GM23248 (cell line): ENCODE measurements around the gene PCBP3. TPM values are rescaled to one million over a fixed set of nuclear protein-coding genes. Genes with fewer than 3 reads are reported as not detected.

Source experiments
- DNase-seq: peaks from one replicate; pipeline ENCODE4 v3.0.0-alpha.2; 2015
- H2AFZ ChIP-seq: fragments of 200-600 bp; sonication (generic); 2 replicates; pipeline ENCODE4 v1.6.1; 2016; ENCODE audit warnings: antibody characterized with exemption
- H3F3A ChIP-seq: fragments of 200-600 bp; sonication (generic); 2 replicates; pipeline ENCODE4 v1.6.1; 2016; ENCODE audit warnings: mild to moderate bottlenecking, antibody characterized with exemption, mixed run types; ENCODE audit not compliant: insufficient read depth
- H3K27ac ChIP-seq: fragments of 200-600 bp; sonication (generic); 2 replicates; pipeline ENCODE4 v1.5.1; 2016; ENCODE audit warnings: mild to moderate bottlenecking
- H3K27me3 ChIP-seq: fragments of 200-600 bp; sonication (generic); replicated peaks from 2 replicates; pipeline ENCODE4 v1.6.1; 2016; ENCODE audit warnings: mild to moderate bottlenecking; ENCODE audit not compliant: insufficient read depth
- H3K36me3 ChIP-seq: fragments of 200-600 bp; sonication (generic); 2 replicates; pipeline ENCODE4 v1.6.1; 2016; ENCODE audit warnings: low read depth, mild to moderate bottlenecking
- H3K4me1 ChIP-seq: fragments of 200-600 bp; sonication (generic); 2 replicates; pipeline ENCODE4 v1.6.1; 2016; ENCODE audit warnings: mild to moderate bottlenecking; ENCODE audit not compliant: insufficient read depth
- H3K4me2 ChIP-seq: fragments of 200-600 bp; sonication (generic); one replicate; pipeline ENCODE4 v1.6.1; 2016; ENCODE audit warnings: mild to moderate bottlenecking; ENCODE audit not compliant: unreplicated experiment
- H3K4me3 ChIP-seq: fragments of 200-600 bp; sonication (generic); 2 replicates; pipeline ENCODE4 v1.5.1; 2016; ENCODE audit warnings: mild to moderate bottlenecking
- H3K79me2 ChIP-seq: fragments of 200-600 bp; sonication (generic); 2 replicates; pipeline ENCODE4 v1.6.1; 2016; ENCODE audit warnings: mild to moderate bottlenecking; ENCODE audit not compliant: insufficient read depth
- H3K9ac ChIP-seq: fragments of 200-600 bp; sonication (generic); 2 replicates; pipeline ENCODE4 v1.6.1; 2016; ENCODE audit warnings: mild to moderate bottlenecking
- H3K9me2 ChIP-seq: fragments of 200-600 bp; sonication (generic); 2 replicates; pipeline ENCODE4 v1.6.1; 2016; ENCODE audit warnings: mixed run types, mild to moderate bottlenecking, moderate library complexity; ENCODE audit not compliant: insufficient read depth
- H3K9me3 ChIP-seq: fragments of 200-600 bp; sonication (generic); one replicate; pipeline ENCODE4 v1.6.1; 2017; ENCODE audit warnings: low read depth
- H4K20me1 ChIP-seq: fragments of 200-600 bp; sonication (generic); 2 replicates; pipeline ENCODE4 v1.6.0; 2016; ENCODE audit not compliant: insufficient read depth
- EZH2 ChIP-seq: fragments of 200-600 bp; sonication (generic); IDR thresholded peaks from 2 replicates; pipeline ENCODE4 v1.6.1; 2018; ENCODE audit warnings: antibody characterized with exemption, mild to moderate bottlenecking; ENCODE audit not compliant: insufficient read depth, poor library complexity, severe bottlenecking
- EZH2phosphoT487 ChIP-seq: fragments of 200-600 bp; sonication (generic); IDR thresholded peaks from 2 replicates; pipeline ENCODE4 v1.6.1; 2018; ENCODE audit warnings: antibody characterized with exemption, moderate library complexity, mild to moderate bottlenecking, low read depth; ENCODE audit not compliant: insufficient read depth
- WGBS, 2 experiments: methylation state at CpG; one replicate each; pipeline ENCODE4 v1.1.6; 2015 to 2017; ENCODE audit warnings: low lambda C conversion rate in 2 of 2, low coverage in 1 of 2; ENCODE audit errors: missing lambda C conversion rate in 2 of 2; 5-methylcytosine and 5-hydroxymethylcytosine counted together
- in situ Hi-C: fragments of 300-500 bp; cut with MboI; formaldehyde crosslinking; loops from 2 replicates; pipeline ENCODE4 v1.15.0; 2020
- polyA plus RNA-seq: library from polyadenylated mRNA; unstranded; fragments of >200 nt; fragmentation: Nextera tagmentation; extraction: Ambion mirVana; gene quantifications from 2 replicates; pipeline ENCODE4 v1.2.1, GENCODE V29; 2016
- total RNA-seq: library from RNA; depleted of rRNA; stranded (reverse); fragments of >200 nt; shearing (Covaris generic); gene quantifications from 2 replicates; pipeline ENCODE4 v1.2.3, GENCODE V29; 2014

Gene PCBP3
- total and polyA plus RNA-seq, 2 experiments from 2014 or later = 0.32 to 1.3 TPM

DNA sequence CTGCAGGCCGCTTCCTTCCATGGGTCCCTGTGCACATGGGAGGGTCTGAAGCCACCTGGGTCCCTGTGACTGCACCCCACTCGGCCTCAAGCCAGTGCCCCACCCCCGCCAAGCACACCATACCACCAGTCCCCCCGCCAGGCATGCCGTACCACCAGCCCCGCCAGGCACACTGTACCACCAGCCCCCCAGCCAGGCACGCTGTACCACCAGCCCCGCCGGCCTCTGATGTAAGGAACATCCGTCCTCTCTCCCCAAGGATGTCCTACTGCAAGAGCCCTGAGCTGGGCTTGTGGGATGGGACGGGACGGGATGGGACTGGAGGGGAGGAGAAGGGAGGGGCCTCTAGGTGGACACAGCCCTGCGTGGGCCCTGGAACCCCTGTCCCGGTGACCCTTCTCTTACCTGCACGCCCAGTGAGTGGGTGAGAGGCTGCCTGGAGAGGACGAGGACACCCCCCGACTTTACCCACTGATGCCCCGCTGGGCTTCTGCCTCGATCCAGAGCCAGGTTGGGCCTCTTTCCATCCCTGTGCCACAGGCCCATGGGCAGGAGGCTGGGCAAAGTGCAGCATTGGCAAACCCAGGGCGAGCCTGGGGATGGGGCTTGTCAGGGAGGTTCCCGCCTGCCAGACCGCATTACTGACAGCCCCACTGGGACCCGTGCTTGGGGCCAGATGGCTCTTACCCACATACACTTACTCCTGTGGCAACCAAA is 297.3 kb downstream of the PCBP3 start:
- Histone ChIP-seq H3K4me2 (no peak overlapping the region), H4K20me1 (no peaks in the 10 kb centered on the region), H3F3A (no peaks in the 10 kb centered on the region), H3K79me2 (no peaks in the 10 kb centered on the region), H2AFZ (no peak overlapping the region), H3K9ac (no peak overlapping the region), H3K9me2 (no peaks in the 10 kb centered on the region), H3K4me3 (no peak overlapping the region), H3K27ac (no peak overlapping the region), H3K4me1 (no peaks in the 10 kb centered on the region), H3K9me3 (no peaks in the 10 kb centered on the region), H3K36me3 (no peaks in the 10 kb centered on the region), H3K27me3 (no peaks in the 10 kb centered on the region)
- in situ Hi-C loops = no loop called here
- TF ChIP-seq EZH2phosphoT487 (no peak), EZH2 (no peak)
- DNase-seq = no peak
- 81 to 83% methylated on average over 10 to 23 of the region's 23 CpGs for WGBS, 2 experiments

DNA sequence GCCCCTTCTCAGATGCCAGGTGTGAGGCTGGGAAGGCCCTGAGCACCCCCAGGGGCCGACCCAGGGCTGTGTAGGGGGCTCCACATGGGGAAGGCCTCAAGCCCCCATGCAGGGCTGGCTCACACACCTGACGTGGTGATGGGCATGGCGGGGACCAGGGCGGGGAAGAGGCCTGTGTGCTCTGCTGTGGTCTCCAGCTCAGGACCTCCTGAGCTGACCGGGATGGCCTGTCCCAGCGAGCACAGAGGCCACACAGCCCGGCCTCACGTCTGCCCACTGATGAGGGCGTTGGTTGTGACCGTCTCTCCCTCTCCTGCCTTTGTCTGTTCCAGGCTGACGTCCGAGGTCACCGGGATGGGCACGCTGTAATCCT is 297.8 kb downstream of the PCBP3 start:
- DNase-seq = no peak

DNA sequence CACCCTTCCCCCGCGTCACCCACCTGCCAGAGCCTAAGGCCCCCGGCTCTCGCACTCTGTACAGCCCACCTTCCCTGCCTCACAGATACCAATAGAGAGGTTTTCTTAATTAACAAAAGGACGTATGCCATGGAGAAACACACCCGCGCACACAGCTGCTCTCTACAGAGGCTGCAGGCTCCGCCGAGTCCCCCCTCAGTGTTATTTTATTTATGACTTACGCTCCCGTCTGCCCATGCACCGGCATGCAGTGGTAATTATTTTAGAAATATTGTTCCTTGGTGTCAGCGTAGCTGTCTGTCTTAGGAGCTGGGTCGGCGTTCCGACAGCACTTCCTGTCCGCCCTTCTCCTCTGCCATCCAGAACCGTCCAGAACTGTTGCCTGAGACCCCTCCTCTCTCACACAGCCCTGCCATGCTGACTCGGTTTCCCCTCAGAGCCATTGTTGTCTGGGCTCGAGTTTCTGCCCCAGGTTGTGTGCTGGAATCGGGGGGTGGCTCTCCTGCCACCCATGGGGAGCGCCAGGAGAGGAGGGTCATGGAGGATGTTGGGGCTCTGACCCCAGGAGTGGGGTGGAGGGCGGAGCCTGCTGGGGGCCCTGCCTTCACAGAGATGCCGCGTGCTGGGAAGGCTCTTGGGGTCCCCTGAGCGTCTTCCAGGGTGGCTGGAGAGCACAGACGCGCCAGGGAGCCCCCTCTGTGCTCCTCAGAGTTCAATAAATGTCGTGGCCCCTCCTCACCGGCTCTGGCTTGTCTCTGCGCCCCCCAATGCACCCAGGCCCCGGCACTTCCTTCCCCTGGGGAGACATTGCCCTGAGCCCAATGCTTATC is 298.4 kb downstream of the PCBP3 start:
- no peak overlapping the region for H3K9ac ChIP-seq
- H3F3A ChIP-seq = no peaks in the 10 kb centered on the region
- in situ Hi-C loops = no loop called here
- H3K4me1 ChIP-seq = no peaks in the 10 kb centered on the region
- H3K9me3 ChIP-seq = no peaks in the 10 kb centered on the region
- no peaks in the 10 kb centered on the region for H4K20me1 ChIP-seq
- WGBS, 2 experiments = 83 to 84% methylated on average over 30 to 32 of the region's 32 CpGs
- no peaks in the 10 kb centered on the region for H3K36me3 ChIP-seq
- H3K4me3 ChIP-seq = no peak overlapping the region
- no peaks in the 10 kb centered on the region for H3K79me2 ChIP-seq
- no peak overlapping the region for H3K4me2 ChIP-seq
- no peaks in the 10 kb centered on the region for H3K27me3 ChIP-seq
- no peaks in the 10 kb centered on the region for H3K9me2 ChIP-seq
- TF ChIP-seq EZH2 (no peak), EZH2phosphoT487 (no peak)
- no peak overlapping the region for H2AFZ ChIP-seq
- no peak for DNase-seq
- H3K27ac ChIP-seq = no peak overlapping the region

More for the DNA sequence above, 297.8 kb downstream of the PCBP3 start:
- no peaks in the 10 kb centered on the region for H4K20me1 ChIP-seq
- 83 to 86% methylated on average over 12 to 14 of the region's 14 CpGs for WGBS, 2 experiments
- TF ChIP-seq EZH2 (no peak), EZH2phosphoT487 (no peak)
- H3K4me1 ChIP-seq = no peaks in the 10 kb centered on the region
- H3K27me3 ChIP-seq = no peaks in the 10 kb centered on the region
- H3K27ac ChIP-seq = no peak overlapping the region
- no peaks in the 10 kb centered on the region for H3K9me2 ChIP-seq
- no peak overlapping the region for H3K9ac ChIP-seq
- H3K36me3 ChIP-seq = no peaks in the 10 kb centered on the region
- no peaks in the 10 kb centered on the region for H3K79me2 ChIP-seq
- H2AFZ ChIP-seq = no peak overlapping the region
- in situ Hi-C loops = no loop called here
- no peaks in the 10 kb centered on the region for H3K9me3 ChIP-seq
- no peak overlapping the region for H3K4me2 ChIP-seq
- H3K4me3 ChIP-seq = no peak overlapping the region
- no peaks in the 10 kb centered on the region for H3F3A ChIP-seq

DNA sequence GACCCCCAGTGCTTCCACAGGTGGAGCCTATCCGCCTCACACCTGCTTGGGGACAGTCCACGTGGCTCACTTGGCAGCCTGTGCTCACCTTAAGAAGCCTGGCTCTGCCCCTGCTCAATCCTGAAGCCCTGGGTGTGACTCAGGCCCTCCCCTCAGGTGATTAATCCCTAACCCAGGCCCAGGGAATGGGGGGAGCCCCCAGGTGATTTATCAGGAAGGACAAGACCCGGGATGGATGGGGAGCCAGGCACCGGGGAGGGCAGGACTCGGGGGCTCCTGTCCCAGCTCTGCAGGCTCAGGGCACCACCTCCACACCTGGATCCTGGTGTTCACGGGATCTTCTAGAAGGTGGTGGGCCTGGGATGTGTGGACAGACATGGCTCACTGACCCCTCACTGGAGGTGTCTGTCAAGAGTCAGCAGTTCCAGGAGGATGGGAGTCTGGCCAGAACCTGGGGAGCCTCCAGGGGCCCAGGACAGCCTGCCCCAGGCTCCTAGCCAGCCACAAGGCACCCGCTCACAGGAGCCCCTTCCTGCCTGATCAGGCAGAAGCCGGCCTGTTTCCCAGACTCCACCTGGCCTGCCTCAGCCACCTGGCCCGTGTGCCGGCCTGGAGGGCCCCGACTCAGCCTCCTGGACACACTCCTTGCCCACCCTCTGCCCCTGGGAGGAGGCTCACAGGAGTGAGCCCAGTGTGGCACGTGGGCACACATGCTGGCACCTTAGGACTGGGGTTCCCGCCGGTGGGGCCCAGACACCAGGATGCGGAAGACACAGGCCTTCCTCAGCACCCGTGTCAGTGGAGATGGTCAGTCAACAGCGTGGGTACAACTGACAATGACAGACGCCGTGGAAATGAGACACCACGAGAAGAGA is 299.5 kb downstream of the PCBP3 start:
- Histone ChIP-seq H2AFZ (no peak overlapping the region), H3K27me3 (no peaks in the 10 kb centered on the region), H3F3A (no peaks in the 10 kb centered on the region), H3K9me2 (no peaks in the 10 kb centered on the region), H3K4me3 (no peak overlapping the region), H4K20me1 (no peaks in the 10 kb centered on the region), H3K36me3 (no peaks in the 10 kb centered on the region), H3K79me2 (no peaks in the 10 kb centered on the region), H3K4me2 (no peak overlapping the region), H3K27ac (no peak overlapping the region), H3K4me1 (no peaks in the 10 kb centered on the region), H3K9ac (no peak overlapping the region), H3K9me3 (no peaks in the 10 kb centered on the region)
- no peak for DNase-seq
- WGBS, 2 experiments = 77 to 78% methylated on average over 19 to 20 of the region's 20 CpGs
- TF ChIP-seq EZH2 (no peak), EZH2phosphoT487 (no peak)
- in situ Hi-C loops = no loop called here
